Activated naive CD8-positive, alpha-beta T cell treated with anti-CD3 and anti-CD28 coated beads, Interleukin-2, amount 50 U/mL, for 24 hours (primary cell): Measurements from ENCODE around the gene ZNF622.

Experiments used
- ATAC-seq: fragments of 150-1000 bp; cut with Tn5 transposase; one replicate; pipeline ENCODE4 v1.10.0; 2021
- DNase-seq: peaks from one replicate; pipeline ENCODE4 v3.0.0; 2021
- H3K27ac Mint-ChIP-seq: one replicate; pipeline ENCODE4 v1.8.0; 2021; ENCODE audit warnings: mild to moderate bottlenecking, mixed read lengths
- H3K27me3 Mint-ChIP-seq: one replicate; pipeline ENCODE4 v1.8.0; 2021; ENCODE audit warnings: mixed read lengths
- H3K36me3 Mint-ChIP-seq: one replicate; pipeline ENCODE4 v1.8.0; 2021; ENCODE audit warnings: low read depth, mixed read lengths
- H3K4me1 Mint-ChIP-seq: one replicate; pipeline ENCODE4 v1.8.0; 2021; ENCODE audit warnings: mixed read lengths
- H3K4me3 Mint-ChIP-seq: one replicate; pipeline ENCODE4 v1.8.0; 2021; ENCODE audit warnings: mild to moderate bottlenecking, moderate library complexity, mixed read lengths
- H3K9me3 Mint-ChIP-seq: one replicate; pipeline ENCODE4 v1.8.0; 2021; ENCODE audit warnings: mixed read lengths

Gene ZNF622, protein sequence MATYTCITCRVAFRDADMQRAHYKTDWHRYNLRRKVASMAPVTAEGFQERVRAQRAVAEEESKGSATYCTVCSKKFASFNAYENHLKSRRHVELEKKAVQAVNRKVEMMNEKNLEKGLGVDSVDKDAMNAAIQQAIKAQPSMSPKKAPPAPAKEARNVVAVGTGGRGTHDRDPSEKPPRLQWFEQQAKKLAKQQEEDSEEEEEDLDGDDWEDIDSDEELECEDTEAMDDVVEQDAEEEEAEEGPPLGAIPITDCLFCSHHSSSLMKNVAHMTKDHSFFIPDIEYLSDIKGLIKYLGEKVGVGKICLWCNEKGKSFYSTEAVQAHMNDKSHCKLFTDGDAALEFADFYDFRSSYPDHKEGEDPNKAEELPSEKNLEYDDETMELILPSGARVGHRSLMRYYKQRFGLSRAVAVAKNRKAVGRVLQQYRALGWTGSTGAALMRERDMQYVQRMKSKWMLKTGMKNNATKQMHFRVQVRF

DNA sequence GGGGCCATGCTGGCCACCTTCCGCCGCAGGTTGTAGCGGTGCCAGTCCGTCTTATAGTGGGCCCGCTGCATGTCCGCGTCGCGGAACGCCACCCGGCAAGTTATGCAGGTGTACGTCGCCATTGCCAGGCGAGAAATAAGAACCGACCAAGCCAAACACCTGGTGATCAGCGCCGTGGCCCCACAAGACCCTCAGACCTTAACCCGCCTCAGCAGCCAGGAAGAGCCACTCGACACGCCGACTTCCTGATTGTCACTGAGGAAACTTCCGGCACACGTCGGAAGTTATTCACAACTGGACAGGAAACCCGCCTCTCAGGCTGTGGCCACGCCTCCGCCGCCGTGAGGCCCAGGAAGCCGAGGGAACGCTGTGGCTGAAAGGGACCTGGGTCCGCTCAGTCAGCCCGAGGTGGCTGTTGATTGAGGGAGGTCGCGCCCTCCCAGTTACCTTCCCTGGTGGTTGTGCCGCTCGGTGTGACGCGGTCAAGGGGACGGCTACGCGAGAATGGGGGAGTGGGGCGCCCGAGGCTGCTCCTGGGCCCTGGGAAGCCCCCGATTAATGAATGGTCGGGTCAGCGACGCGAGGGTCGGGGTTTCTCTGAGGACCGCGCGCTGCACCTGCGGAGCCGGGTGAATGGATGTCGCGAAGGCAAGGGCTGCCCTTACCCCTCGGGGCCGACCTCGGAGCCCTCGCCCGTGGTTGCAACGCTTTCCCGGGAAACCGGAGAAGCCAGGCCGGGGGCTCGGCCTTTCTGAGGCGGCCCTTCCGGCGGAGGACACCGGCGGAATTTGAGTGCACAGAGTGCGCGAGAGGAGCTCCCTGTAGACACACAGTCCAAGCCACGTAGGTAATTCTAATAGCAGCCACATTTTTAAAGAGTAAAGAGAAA lies at the start of gene ZNF622:
Gene ZNF622 (minus strand): TSS at position 257 of the 889 bp plus-strand sequence. CDS start 135 bp downstream, at position 122.
- Mint-ChIP-seq H3K9me3 (no peaks in the 10 kb centered on the region), H3K4me3 (peak within 1 kb of the TSS; percentile 98), H3K27me3 (no peaks in the 10 kb centered on the region), H3K27ac (peak within 1 kb of the TSS; percentile 97), H3K36me3 (peaks cover 54% of the 10 kb centered on the region), H3K4me1 (peaks cover 83% of the 10 kb centered on the region)
- ATAC-seq (peak; percentile 83), DNase-seq (peak; percentile 89)

DNA sequence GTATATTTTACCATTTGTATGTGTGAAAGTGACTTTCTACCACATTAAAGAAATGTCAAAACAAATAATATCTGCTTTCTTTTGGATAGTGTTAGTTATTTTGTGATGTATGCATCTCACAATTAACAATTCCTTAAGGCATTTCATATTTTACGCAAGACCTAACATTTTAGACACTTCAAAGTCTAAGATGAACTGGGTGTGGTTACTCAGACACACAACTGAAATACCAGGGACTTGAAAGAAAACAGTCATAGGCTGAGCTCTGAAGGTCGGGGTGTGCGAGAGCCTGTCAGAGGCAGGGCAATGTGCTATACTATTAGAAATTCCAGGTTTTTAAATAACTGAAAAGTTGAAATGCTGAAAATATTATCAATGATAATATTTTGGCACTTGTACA lies 44.5 kb upstream of the ZNF622 start:
- Mint-ChIP-seq H3K4me1 (peaks cover 44% of the 10 kb centered on the region), H3K27ac (no peak overlapping the region), H3K27me3 (no peaks in the 10 kb centered on the region), H3K4me3 (no peak overlapping the region), H3K36me3 (peaks cover 5% of the 10 kb centered on the region), H3K9me3 (no peaks in the 10 kb centered on the region)
- DNase-seq (no peak), ATAC-seq (peak; percentile 74)

DNA sequence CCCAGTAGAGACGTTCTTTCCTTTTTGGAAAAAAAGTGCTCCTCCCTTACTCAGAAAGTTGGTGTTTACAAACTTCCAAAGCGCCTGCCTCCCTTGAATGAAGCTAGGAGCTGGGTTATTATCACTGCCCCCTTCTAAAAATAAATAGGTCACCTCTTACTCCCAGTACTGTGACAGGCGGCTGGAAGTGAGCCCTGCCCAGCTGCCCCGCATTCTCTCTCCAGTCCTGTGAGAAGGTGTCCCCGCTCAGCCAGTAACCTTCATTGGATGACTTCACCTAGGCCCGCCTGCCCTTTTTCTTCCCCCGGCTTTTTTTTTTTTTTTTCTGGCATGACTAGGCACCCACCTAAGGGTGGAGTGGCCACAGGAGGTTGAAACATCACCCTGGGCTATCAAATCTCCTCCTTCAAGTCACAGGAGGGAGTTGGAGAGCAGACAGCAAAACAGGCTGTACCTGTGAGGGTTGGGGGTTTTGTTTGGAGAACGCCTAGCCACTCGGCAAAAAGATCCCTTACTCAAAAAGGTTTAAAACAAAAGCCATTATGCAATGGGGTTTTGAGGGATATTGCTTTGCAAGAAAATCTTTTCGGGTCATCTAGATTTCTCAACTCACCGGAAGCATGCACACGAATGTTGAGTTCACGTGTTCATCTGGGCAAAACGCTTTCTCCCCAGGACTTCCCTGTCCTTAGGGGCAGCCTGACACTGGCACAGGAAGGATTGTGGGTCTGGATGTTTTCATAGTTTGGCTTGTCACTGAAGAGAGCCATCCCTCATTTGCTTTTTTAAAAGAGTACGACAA lies 43.3 kb upstream of the ZNF622 start:
- Mint-ChIP-seq H3K4me1 (peaks cover 52% of the 10 kb centered on the region), H3K36me3 (peaks cover 9% of the 10 kb centered on the region), H3K9me3 (peaks cover 4% of the 10 kb centered on the region), H3K27ac (peak overlapping the region; percentile 11), H3K4me3 (peak overlapping the region; percentile 21), H3K27me3 (no peaks in the 10 kb centered on the region)
- ATAC-seq = peak; percentile 40
- DNase-seq = no peak

DNA sequence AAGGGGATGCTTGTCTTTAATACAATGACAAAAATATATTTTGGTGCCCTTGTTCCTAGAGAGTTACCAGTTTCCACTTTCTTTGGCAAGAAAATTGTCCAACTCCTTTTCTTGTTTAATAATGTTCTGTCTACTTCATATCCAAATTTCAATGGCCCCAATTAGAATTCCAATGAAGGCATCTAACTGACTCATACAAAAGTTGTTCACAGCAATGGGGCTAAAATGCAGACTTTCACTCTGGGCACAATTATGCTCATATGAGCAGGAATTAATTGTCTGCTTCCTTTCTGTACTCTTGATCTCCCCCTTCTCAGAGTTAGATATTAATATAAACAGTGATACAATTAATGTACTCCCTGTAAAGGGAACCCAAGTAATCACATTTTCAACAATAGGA lies 42.1 kb upstream of the ZNF622 start:
- Mint-ChIP-seq H3K9me3 (peaks cover 4% of the 10 kb centered on the region), H3K4me3 (peak overlapping the region; percentile 14), H3K36me3 (peaks cover 10% of the 10 kb centered on the region), H3K27me3 (no peaks in the 10 kb centered on the region), H3K27ac (peak overlapping the region; percentile 62), H3K4me1 (peaks cover 49% of the 10 kb centered on the region)
- no peak for ATAC-seq
- no peak for DNase-seq

DNA sequence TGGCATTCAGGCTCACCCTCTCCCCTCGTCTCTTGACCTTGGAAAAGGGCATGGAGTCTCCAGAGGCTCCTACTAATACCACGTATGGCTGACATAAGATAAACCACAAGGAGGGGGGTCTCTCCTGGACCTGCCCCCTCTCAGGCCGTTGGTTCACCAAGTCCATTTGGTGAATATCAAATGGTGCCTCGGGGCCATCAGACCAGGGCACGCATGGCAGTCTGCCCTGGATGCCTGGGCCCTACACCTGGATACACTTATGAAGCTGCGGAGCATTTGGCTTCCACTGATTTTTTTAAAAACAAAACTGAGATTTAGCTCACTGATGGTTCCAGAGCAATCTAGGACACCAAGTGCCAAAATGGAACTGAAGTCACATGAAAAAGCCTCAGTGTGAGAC lies 40.3 kb upstream of the ZNF622 start:
- Mint-ChIP-seq H3K4me1 (peaks cover 44% of the 10 kb centered on the region), H3K27me3 (no peaks in the 10 kb centered on the region), H3K27ac (no peak overlapping the region), H3K9me3 (peaks cover 4% of the 10 kb centered on the region), H3K4me3 (no peak overlapping the region), H3K36me3 (peaks cover 10% of the 10 kb centered on the region)
- DNase-seq (no peak), ATAC-seq (no peak)

DNA sequence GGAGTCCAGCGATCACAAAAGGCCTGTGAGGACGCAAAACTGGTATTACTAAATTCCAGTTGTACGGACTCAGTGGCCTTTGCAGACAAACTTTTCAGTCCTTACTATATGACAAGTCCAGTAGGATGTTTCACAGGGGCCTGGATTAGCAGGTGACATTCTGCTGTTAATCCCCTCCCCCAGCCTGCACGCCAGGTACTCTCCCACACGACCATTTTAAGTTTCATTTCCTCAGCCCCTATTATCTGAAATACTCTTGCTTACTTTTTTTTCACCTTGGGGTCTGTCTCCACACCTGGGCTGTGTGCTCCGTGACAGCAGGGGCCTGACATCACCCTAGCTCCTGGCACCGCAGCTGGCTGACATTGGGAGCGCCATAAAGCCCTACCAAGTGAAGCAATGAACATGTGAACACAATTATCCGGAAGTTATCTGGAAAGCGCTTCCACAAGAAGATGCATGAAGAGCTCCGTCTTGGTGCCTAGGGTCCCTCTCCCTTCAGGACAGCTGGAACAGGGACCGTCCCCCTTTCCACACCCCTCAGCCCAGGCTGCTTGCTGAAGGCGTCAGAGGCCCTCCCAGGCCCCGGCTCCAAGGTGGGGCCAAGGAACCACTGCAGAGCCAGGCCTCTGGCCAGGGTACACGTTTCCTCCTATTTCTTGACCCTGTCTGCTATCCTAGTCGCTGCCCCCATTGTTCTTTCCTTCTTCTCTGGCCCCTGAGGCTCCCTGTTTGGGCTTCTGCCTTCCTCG lies 39.7 kb upstream of the ZNF622 start:
- H3K27ac Mint-ChIP-seq = no peak overlapping the region
- H3K4me3 Mint-ChIP-seq = no peak overlapping the region
- H3K4me1 Mint-ChIP-seq = peaks cover 42% of the 10 kb centered on the region
- no peak for DNase-seq
- peaks cover 4% of the 10 kb centered on the region for H3K9me3 Mint-ChIP-seq
- H3K36me3 Mint-ChIP-seq = peaks cover 10% of the 10 kb centered on the region
- no peaks in the 10 kb centered on the region for H3K27me3 Mint-ChIP-seq
- ATAC-seq = no peak

DNA sequence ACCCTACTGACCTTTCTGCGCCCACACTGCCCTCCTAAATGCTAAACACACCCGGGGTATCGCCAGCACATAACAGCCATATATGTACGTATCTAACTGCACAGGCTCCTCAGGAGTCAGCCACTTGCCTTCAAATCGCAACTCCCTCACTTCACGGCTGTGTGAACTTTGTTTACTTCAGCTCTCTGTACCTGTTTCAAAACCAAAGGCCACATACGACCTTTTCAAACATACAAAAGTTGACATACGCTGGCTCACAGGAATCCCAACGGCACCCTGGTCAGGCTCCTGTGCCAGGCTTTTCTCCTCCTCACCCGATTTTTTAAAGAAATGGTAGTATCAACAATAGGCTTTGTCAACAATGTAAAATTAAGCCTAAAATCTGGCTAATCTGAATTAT lies 39.0 kb upstream of the ZNF622 start:
- peak; percentile 20 for ATAC-seq
- Mint-ChIP-seq H3K27me3 (no peaks in the 10 kb centered on the region), H3K27ac (peak overlapping the region; percentile 50), H3K4me1 (peaks cover 37% of the 10 kb centered on the region), H3K36me3 (peaks cover 14% of the 10 kb centered on the region), H3K9me3 (peaks cover 4% of the 10 kb centered on the region), H3K4me3 (no peak overlapping the region)
- DNase-seq = no peak

DNA sequence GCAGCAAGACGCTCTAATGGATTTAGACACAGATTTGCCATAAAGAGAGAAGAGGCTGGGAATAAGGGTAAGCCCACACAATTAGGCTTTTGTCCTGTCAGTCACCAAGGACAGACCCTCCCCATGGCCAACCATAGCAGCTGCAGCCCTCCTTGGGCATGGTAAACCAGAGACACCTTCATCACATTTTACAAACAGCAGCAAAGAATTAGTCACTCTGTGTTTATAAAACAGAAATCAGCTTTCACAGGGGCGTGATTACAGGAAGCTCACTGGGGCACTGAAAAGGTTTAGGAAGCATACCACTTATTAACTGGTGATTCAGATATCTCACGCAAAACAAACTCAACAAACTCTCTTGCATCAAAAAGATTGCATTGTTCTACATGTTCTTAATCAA lies 37.3 kb upstream of the ZNF622 start:
- Mint-ChIP-seq H3K27me3 (no peaks in the 10 kb centered on the region), H3K4me3 (no peak overlapping the region), H3K27ac (no peak overlapping the region), H3K4me1 (peaks cover 22% of the 10 kb centered on the region), H3K9me3 (peaks cover 4% of the 10 kb centered on the region), H3K36me3 (peaks cover 20% of the 10 kb centered on the region)
- no peak for ATAC-seq
- no peak for DNase-seq

DNA sequence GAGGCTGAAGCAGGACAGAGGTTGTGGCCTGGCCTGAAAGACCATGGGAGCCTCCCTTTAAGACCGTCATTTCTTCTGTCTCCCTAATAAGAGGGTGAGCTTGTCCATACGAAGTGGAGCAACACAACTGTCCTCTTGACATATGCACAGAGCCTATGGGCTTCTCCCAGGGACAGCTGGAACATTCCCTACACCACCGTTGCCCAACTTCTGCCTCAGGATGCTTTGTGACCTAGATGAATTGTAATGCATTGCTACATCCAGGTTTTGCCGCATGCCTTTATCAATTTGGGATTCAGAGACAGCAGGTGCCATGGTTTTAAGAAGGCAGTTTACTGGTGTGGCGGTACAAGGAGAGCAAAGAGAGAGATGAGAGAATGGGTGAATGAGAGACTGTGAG lies 34.4 kb upstream of the ZNF622 start:
- Mint-ChIP-seq H3K4me1 (peaks cover 10% of the 10 kb centered on the region), H3K36me3 (peaks cover 32% of the 10 kb centered on the region), H3K27ac (no peak overlapping the region), H3K4me3 (no peak overlapping the region), H3K27me3 (no peaks in the 10 kb centered on the region), H3K9me3 (peaks cover 17% of the 10 kb centered on the region)
- DNase-seq = no peak
- ATAC-seq = no peak

DNA sequence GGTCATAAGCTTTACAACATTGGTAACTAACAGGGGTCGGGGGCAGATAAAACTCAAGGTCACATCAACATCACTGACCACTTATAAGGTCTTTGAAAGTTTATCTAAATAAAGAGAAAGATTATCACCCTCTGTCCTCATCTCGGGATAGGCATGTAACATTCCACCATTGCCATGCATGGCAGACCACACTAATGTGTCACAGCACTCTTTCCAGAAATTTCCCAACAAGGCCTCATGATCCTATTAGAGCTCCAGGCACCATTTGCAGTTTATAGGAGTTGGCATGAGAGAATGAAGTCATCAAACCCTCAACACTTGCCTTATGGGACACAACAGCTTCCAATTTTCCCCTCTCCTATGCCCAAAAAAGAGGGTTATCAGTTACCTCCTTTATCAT lies 31.9 kb upstream of the ZNF622 start:
- peaks cover 20% of the 10 kb centered on the region for H3K9me3 Mint-ChIP-seq
- H3K4me1 Mint-ChIP-seq = peaks cover 16% of the 10 kb centered on the region
- H3K27me3 Mint-ChIP-seq = no peaks in the 10 kb centered on the region
- H3K4me3 Mint-ChIP-seq = no peak overlapping the region
- no peak overlapping the region for H3K27ac Mint-ChIP-seq
- DNase-seq (no peak), ATAC-seq (no peak)
- peaks cover 32% of the 10 kb centered on the region for H3K36me3 Mint-ChIP-seq

DNA sequence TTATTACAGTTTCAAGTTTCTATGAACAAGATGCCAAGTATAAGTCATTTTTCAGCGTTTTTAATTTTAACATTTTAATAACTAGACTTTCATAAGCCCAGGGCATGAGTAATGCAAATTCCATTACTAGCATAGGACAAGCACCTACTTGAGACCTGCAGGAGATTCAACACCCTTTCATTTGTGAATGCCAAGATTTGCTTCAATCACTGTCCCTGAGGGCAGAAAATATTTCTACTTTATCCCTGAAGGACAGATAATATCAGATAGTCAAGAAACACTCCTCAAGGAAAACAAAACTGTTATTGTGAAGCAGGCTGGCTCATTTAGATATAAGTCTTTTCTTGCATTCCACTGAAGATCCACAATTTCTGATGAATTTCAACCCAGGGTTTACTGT lies 27.7 kb upstream of the ZNF622 start:
- DNase-seq = no peak
- Mint-ChIP-seq H3K27me3 (no peaks in the 10 kb centered on the region), H3K9me3 (peaks cover 20% of the 10 kb centered on the region), H3K36me3 (peaks cover 22% of the 10 kb centered on the region), H3K27ac (no peak overlapping the region), H3K4me1 (peaks cover 23% of the 10 kb centered on the region), H3K4me3 (no peak overlapping the region)
- ATAC-seq = no peak

DNA sequence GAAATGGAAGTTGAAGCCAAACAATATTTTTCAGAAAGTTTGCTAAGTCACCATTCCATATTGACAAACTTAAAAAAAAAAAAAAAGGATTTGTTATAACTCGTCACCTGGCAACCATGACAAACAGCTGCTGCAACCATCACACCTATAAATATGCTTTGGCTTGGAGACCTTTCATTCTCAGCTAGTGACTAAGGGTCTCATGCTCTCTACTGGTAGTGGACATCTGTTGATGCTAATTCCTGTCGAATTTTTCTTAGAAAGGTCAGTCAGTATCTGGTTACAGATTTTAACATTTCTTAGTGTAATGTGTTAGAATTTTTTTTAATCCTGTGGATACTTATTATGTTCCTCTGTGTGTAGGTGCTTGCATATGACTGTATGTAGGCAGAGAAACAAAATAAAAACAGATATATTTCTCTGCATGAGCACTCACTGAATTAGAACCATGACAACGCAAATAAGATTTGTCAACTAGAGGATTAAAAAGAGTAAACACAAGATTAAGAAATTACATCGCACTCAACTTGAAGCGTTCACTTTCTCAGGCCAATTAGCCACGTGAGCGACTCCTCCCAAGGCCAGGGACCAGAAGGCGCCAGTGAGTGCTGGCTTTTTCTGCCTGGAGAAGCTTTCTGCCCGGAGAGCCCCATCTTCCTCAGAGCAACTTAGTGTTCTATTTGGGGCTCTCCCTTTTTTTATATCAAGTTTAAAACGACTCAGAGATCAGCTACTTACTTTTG lies 27.0 kb upstream of the ZNF622 start:
- no peaks in the 10 kb centered on the region for H3K27me3 Mint-ChIP-seq
- H3K9me3 Mint-ChIP-seq = peaks cover 20% of the 10 kb centered on the region
- peaks cover 16% of the 10 kb centered on the region for H3K36me3 Mint-ChIP-seq
- DNase-seq = no peak
- H3K27ac Mint-ChIP-seq = no peak overlapping the region
- ATAC-seq = no peak
- H3K4me1 Mint-ChIP-seq = peaks cover 23% of the 10 kb centered on the region
- H3K4me3 Mint-ChIP-seq = no peak overlapping the region

DNA sequence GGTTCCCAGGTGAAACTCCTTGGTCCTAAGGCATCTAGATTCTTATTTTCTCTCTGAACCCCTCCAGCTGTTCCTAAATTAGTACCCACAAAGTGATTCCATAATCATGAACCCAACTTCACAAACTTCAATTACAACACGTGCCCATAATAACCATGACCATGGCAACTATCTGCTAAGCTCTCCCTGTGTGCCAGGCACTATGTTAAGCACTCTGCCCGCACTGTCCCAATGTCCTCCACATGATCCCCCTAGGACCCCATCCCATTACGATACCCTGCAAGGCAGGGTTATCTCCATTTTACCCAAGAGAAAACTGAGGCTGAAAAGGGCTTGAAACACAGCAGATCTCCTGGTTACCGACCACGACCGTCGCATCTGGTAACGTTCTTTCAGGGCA lies 25.3 kb upstream of the ZNF622 start:
- Mint-ChIP-seq H3K27ac (no peak overlapping the region), H3K4me1 (peaks cover 29% of the 10 kb centered on the region), H3K9me3 (peaks cover 9% of the 10 kb centered on the region), H3K4me3 (no peak overlapping the region), H3K36me3 (peaks cover 10% of the 10 kb centered on the region), H3K27me3 (no peaks in the 10 kb centered on the region)
- DNase-seq (no peak), ATAC-seq (no peak)
